Stomach smooth muscle (tissue), 2 donors: Measurements from ENCODE around the gene TNKS1BP1.

Source experiments
- H3K27ac ChIP-seq: one replicate; pipeline ENCODE4 v1.7.0; 2013; ENCODE audit warnings: mild to moderate bottlenecking, low read length, inconsistent platforms
- H3K27me3 ChIP-seq, 2 donors: one replicate each; pipeline ENCODE4 v1.7.0; 2013; ENCODE audit warnings: low read length in 2 of 2; ENCODE audit not compliant: insufficient read depth in 2 of 2, control insufficient read depth in 1 of 2
- H3K36me3 ChIP-seq, 2 donors: one replicate each; pipeline ENCODE4 v1.7.0; 2013; ENCODE audit warnings: low read length in 2 of 2; ENCODE audit not compliant: control insufficient read depth in 2 of 2, insufficient read depth in 2 of 2
- H3K4me1 ChIP-seq: one replicate; pipeline ENCODE4 v1.7.0; 2013; ENCODE audit warnings: low read length; ENCODE audit not compliant: control insufficient read depth, insufficient read depth
- H3K4me3 ChIP-seq, 2 donors: one replicate each; pipeline ENCODE4 v1.7.0; 2013; ENCODE audit warnings: low read length in 2 of 2
- H3K9ac ChIP-seq, 2 donors: one replicate each; pipeline ENCODE4 v1.7.0; 2013; ENCODE audit warnings: low read length in 2 of 2, mild to moderate bottlenecking in 1 of 2
- H3K9me3 ChIP-seq, 2 donors: one replicate each; pipeline ENCODE4 v1.7.0; 2013; ENCODE audit warnings: low read length in 2 of 2; ENCODE audit not compliant: control insufficient read depth in 2 of 2
- donor health status: healthy.
- donor health status: Pancreatic carcinoma.

TNKS1BP1 gene

GRCh38 chr11:57353446-57353845 is 28.7 kb upstream of the TNKS1BP1 start:
- Histone ChIP-seq H3K4me1 (peaks cover 5% of the 10 kb centered on the region), H3K27me3 (no peaks in the 10 kb centered on the region), H3K4me3 (no peak overlapping the region), H3K36me3 (no peaks in the 10 kb centered on the region), H3K9ac (no peak overlapping the region), H3K9me3 (no peaks in the 10 kb centered on the region), H3K27ac (no peak overlapping the region)

DNA sequence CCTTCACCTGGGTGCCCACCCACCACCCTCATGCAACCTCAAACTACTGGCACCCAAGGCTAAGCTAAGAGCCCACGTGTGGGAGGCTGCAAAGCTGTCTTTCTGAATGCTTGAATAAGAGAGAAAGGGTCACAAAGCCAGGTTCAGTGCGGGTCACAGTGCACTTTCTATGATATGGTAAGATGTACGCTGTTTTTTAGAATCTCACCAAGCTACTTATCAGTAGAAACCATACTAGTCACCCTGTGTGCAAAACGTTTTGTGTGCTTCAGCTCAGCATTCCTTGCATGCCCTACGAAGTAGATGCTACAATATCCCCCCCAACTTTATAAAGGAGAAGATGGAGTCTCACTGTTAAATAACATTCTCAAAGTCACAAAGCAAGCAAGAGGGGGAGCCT is 28.3 kb upstream of the TNKS1BP1 start:
- Histone ChIP-seq H3K9me3 (no peaks in the 10 kb centered on the region), H3K4me1 (peaks cover 5% of the 10 kb centered on the region), H3K4me3 (no peak overlapping the region), H3K36me3 (no peaks in the 10 kb centered on the region), H3K9ac (no peak overlapping the region), H3K27me3 (no peaks in the 10 kb centered on the region), H3K27ac (no peak overlapping the region)

DNA sequence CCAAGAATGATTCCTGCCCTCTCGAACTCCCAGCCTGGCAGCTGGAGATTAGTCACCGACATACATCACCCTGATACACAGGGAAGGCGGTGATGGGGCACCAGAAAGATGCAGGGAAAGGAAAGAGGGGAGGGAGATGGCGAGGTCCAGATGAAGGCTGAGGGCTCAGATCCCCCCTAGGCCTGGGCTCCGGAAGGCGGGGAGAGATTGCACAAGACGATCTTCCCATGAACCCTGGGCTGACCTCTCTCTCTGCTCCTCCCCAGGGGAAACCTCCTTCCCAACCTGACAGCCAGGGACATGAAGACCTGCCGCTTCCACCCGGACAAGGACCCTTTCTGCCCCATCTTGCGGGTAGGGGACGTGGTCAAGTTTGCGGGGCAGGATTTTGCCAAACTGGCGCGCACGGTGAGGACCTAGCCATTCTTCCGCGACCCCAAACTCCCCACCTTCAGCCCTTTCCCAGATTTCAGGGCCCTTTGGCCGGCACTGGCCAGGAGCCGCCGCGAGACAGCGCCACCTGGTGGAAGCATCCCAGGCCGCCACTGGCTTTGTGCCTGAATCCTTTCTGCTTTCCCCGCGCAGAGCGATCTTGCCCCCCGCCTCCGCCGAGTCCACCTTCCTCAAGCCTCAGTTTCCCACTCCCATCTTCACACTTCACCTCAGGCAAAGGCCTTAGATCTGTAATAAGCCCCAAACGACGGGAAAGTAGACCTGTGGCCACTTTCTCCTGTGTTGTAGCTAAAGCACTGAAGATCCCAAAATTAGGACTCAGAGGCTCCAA is 24.9 kb upstream of the TNKS1BP1 start:
- peaks cover 5% of the 10 kb centered on the region for H3K4me1 ChIP-seq
- no peak overlapping the region for H3K27ac ChIP-seq
- H3K9ac ChIP-seq: no peak overlapping the region
- H3K4me3 ChIP-seq: peak overlapping the region in 1 of 2 donors; percentile 22
- no peaks in the 10 kb centered on the region for H3K9me3 ChIP-seq
- no peaks in the 10 kb centered on the region for H3K27me3 ChIP-seq
- H3K36me3 ChIP-seq: no peaks in the 10 kb centered on the region

- H3K4me3 ChIP-seq: no peak overlapping the region
- peaks cover 5% of the 10 kb centered on the region for H3K4me1 ChIP-seq
- H3K9ac ChIP-seq: no peak overlapping the region
- H3K27ac ChIP-seq: no peak overlapping the region
- no peaks in the 10 kb centered on the region for H3K27me3 ChIP-seq
- H3K9me3 ChIP-seq: no peaks in the 10 kb centered on the region
- no peaks in the 10 kb centered on the region for H3K36me3 ChIP-seq
These were observed 24.0 kb upstream of the TNKS1BP1 start for GRCh38 chr11:57348636-57349313.

GRCh38 chr11:57348052-57348451 is 23.3 kb upstream of the TNKS1BP1 start:
- no peaks in the 10 kb centered on the region for H3K9me3 ChIP-seq

DNA sequence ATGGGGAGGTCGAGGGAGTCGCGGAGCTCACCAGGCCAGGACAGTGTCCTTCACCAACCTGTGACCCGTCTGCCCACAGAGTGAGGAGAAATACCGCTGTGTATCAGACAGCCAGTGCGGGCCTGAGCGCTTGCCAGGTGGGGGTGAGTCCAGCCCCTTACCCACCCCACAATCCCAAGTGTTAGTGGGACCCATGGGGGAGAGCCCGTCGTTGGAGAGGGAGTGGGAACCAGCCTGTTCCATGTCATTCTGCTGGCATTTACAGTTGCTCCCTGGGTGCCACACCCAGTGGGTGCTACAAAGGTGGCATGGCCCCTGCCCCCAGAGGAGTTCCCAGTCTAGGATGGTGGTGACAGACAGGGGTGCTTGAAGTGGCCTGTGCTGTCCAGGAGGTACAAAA is 22.6 kb upstream of the TNKS1BP1 start:
- Histone ChIP-seq H3K27me3 (no peaks in the 10 kb centered on the region), H3K4me1 (peaks cover 5% of the 10 kb centered on the region), H3K36me3 (no peaks in the 10 kb centered on the region), H3K9ac (no peak overlapping the region), H3K4me3 (no peak overlapping the region), H3K9me3 (no peaks in the 10 kb centered on the region), H3K27ac (no peak overlapping the region)

More at GRCh38 chr11:57348052-57348451, 23.3 kb upstream of the TNKS1BP1 start:
- Histone ChIP-seq H3K4me3 (no peak overlapping the region), H3K9ac (no peak overlapping the region), H3K4me1 (peaks cover 5% of the 10 kb centered on the region), H3K27ac (no peak overlapping the region), H3K27me3 (no peaks in the 10 kb centered on the region), H3K36me3 (no peaks in the 10 kb centered on the region)

DNA sequence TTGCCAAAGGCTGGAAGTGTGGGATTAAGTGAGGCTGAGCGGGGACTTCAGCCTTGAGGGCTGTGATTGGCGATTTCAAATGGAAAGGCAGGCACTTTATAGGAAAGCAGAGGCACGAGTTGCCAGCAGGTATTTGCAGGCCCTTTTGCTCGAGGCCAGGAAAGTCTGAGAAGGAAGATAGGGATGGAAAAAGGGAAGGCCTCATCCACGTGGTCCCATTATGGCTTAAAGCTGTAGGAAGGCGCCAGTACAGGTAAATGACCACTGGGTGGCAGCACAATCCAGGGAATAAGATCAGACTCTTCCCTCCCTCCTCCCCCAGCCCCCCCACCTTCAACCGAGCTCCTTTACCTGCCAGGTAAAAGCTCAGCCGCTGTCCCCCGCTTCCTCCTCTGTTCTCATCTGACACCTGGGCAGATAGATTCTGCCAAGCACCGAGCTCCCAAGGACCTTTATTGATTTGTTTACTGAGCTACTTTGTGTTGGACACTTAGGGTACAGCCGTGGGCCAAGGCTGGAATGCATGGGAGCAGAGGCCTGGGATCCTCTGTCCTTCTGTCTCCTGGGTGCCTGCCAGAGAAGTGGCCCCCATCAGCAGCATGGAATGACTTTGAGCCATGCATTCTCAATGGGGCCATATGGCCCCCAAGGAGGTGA is 20.9 kb upstream of the TNKS1BP1 start:
- no peak overlapping the region for H3K4me3 ChIP-seq
- H3K27me3 ChIP-seq: no peaks in the 10 kb centered on the region
- peaks cover 5% of the 10 kb centered on the region for H3K4me1 ChIP-seq
- H3K9me3 ChIP-seq: no peaks in the 10 kb centered on the region
- H3K36me3 ChIP-seq: no peaks in the 10 kb centered on the region
- no peak overlapping the region for H3K9ac ChIP-seq
- no peak overlapping the region for H3K27ac ChIP-seq

DNA sequence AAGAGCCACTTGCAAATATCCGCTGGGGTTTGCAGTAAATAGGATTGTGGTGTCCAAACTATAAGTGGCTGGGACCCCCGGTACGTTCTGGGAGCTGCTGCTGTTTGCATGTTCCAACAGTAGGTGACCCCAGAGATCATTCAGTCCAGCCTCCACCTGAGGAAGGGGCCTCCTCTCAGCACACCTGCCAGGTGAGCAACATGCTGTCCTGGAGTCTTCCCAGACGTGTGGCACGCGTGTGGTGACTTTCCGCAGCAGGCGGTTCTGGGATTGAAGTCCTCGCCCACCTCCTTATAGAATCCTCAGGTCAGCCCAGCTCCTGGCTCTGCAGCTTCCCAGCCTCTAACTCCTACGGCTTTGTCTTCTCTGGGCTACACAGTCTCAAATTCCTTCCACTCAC is 20.1 kb upstream of the TNKS1BP1 start:
- peaks cover 0 to under 1% of the 10 kb centered on the region in 2 donors for H3K27me3 ChIP-seq
- no peak overlapping the region for H3K27ac ChIP-seq
- no peak overlapping the region for H3K4me3 ChIP-seq
- H3K9me3 ChIP-seq: no peaks in the 10 kb centered on the region
- H3K9ac ChIP-seq: no peak overlapping the region
- H3K36me3 ChIP-seq: no peaks in the 10 kb centered on the region
- H3K4me1 ChIP-seq: peaks cover 4% of the 10 kb centered on the region

DNA sequence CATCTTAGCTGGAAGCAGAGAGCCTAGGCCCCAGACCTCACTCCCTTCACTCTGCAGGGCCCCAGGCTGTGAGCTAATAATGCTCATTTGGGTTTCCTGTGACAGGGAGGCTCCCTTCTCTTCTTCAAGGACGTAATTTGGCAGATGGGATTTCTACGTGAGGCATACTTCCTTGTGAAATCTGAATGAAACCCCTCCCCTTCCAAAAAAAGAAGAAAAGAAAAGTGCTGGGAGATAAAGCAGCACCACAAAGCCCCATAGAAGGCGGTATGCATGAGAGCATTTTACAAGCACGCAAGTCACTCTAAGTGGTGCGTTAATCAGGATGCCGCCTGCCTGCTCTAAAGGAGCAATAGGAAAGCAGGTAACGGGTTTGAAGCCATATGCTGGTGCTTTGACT is 19.1 kb upstream of the TNKS1BP1 start:
- no peak overlapping the region for H3K9ac ChIP-seq

GRCh38 chr11:57342702-57343101 is 17.9 kb upstream of the TNKS1BP1 start:
- Histone ChIP-seq H3K4me1 (no peaks in the 10 kb centered on the region), H3K27me3 (peaks cover 0 to 2% of the 10 kb centered on the region in 2 donors), H3K9ac (no peak overlapping the region)

More for the DNA sequence above, 19.1 kb upstream of the TNKS1BP1 start:
- H3K4me1 ChIP-seq: no peaks in the 10 kb centered on the region
- H3K36me3 ChIP-seq: no peaks in the 10 kb centered on the region
- H3K4me3 ChIP-seq: no peak overlapping the region
- H3K27me3 ChIP-seq: peaks cover 0 to 2% of the 10 kb centered on the region in 2 donors
- no peaks in the 10 kb centered on the region for H3K9me3 ChIP-seq
- H3K27ac ChIP-seq: no peak overlapping the region

More at GRCh38 chr11:57342702-57343101, 17.9 kb upstream of the TNKS1BP1 start:
- Histone ChIP-seq H3K27ac (no peak overlapping the region), H3K9me3 (no peaks in the 10 kb centered on the region), H3K4me3 (no peak overlapping the region), H3K36me3 (no peaks in the 10 kb centered on the region)
